ENCODE data around the gene HIPK1. TPM values are rescaled to one million over a fixed set of nuclear protein-coding genes. Genes with fewer than 3 reads are reported as not detected.

Gene HIPK1
- total RNA-seq, 1 experiment from 2014 or later = 40.1 TPM

GRCh38 chr1:113901191-113901590, 27.9 kb upstream of the HIPK1 start (continued):
- TF ChIP-seq MAX (IDR thresholded peaks at IDR 0.05) = no peak

DNA sequence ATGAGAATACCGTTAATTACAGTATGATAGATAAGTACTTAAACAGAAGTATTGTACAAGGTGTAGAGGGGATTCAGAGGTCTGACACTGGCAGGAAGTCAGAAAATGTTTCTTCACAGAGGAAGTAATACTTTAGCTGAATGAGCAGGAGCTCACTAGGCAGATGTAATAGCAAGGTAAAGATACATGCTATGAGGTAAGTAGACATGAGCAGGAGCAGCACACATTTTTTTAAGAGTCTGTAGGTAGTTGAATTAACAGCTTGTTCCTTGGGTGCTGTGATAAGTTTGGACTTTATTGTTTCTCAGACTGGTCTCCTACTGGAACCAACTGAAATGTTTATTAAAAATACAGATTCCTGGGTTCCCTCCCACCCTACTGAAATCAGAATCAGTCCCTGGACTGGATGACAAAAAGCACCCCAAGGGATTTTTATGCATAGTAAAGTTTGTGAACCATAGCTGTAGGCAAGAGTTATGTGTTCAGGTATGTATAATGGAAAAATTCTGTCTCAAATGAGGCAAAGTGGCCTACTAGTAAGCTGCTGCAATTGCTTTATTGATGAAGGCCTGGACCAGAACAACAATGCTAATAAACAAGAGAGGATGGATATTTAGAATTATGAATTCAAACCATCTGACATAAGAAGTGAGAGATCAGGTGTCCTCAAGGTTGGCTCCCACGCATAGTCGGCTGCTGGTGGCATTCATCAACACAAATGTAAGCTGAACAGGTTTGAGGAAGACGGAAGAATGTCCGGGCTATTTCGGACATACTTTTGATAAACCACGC, 25.4 kb upstream of the HIPK1 start:
- POLR2A ChIA-PET = interaction anchor here (0.7 to 3.4 kb wide), 2 partner anchors 21 to 26 kb away, joined by 4 to 24 read pairs; partner anchors contain the start of gene HIPK1
- intact Hi-C loops (cut with micrococcal nuclease) = loop anchor here (5.0 to 10.0 kb wide), 2 partner anchors 66 to 769 kb away; no protein-coding TSS in a partner anchor

More for the DNA sequence above, 25.4 kb upstream of the HIPK1 start:
- H3K27me3 ChIP-seq (ENCODE audit: insufficient read depth, low read length) = no peaks in the 10 kb centered on the region
- BruUV-seq (replicated peaks) = no TSS peak
- H2AFZ ChIP-seq (ENCODE audit: low read depth, low read length, poor library complexity, severe bottlenecking) = no peak overlapping the region
- ChIA-PET RAD21 (ENCODE audit: low non-redundant PET in 1 of 2, low total read pairs in 2 of 2, uncharacterized antibody in 2 of 2, unreplicated experiment in 2 of 2) (interaction anchor here in 1 of 2 experiments (0.7 kb wide), 1 partner anchor 48 kb away, joined by 3 read pairs; no protein-coding TSS in a partner anchor), CTCF (no interaction called here)
- H3K4me3 ChIP-seq (replicated peaks in 1 of 2; ENCODE audit: low read depth in 1 of 2, low read length in 2 of 2) = peak overlapping the region; percentile 99
- no peak for TF ChIP-seq YY1 (IDR thresholded peaks at IDR 0.05; ENCODE audit: extremely low read depth, insufficient replicate concordance, low read depth, low read length)
- TF ChIP-seq RAD21 (IDR thresholded peaks at IDR 0.05; ENCODE audit: low read depth) = no peak
- TF ChIP-seq ELF1 (IDR thresholded peaks at IDR 0.05; ENCODE audit: borderline replicate concordance, low read depth) = no peak
- TF ChIP-seq, protein P1, sequence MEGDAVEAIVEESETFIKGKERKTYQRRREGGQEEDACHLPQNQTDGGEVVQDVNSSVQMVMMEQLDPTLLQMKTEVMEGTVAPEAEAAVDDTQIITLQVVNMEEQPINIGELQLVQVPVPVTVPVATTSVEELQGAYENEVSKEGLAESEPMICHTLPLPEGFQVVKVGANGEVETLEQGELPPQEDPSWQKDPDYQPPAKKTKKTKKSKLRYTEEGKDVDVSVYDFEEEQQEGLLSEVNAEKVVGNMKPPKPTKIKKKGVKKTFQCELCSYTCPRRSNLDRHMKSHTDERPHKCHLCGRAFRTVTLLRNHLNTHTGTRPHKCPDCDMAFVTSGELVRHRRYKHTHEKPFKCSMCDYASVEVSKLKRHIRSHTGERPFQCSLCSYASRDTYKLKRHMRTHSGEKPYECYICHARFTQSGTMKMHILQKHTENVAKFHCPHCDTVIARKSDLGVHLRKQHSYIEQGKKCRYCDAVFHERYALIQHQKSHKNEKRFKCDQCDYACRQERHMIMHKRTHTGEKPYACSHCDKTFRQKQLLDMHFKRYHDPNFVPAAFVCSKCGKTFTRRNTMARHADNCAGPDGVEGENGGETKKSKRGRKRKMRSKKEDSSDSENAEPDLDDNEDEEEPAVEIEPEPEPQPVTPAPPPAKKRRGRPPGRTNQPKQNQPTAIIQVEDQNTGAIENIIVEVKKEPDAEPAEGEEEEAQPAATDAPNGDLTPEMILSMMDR (IDR thresholded peaks at IDR 0.05 in 2 of 3, conservative IDR thresholded peaks at IDR 0.05 in 1 of 3; ENCODE audit: borderline replicate concordance in 1 of 3, insufficient read depth in 1 of 3, low read depth in 2 of 3, low read length in 2 of 3) = no peak
- TF ChIP-seq EZH2phosphoT487 (IDR thresholded peaks at IDR 0.05; ENCODE audit: borderline replicate concordance) = no peak
- no peak for TF ChIP-seq EZH2 (IDR thresholded peaks at IDR 0.05)
- no peak for TF ChIP-seq JUND (IDR thresholded peaks at IDR 0.05)
- no peak for TF ChIP-seq FOSL1 (IDR thresholded peaks at IDR 0.05; ENCODE audit: low read depth)
- TF ChIP-seq TCF7L2 (IDR thresholded peaks at IDR 0.05; ENCODE audit: borderline replicate concordance, extremely low read depth, insufficient read depth, insufficient read length) = no peak
- no peak for TF ChIP-seq ZNF274 (IDR thresholded peaks at IDR 0.05; ENCODE audit: low read depth, low read length)
- no peak for TF ChIP-seq ZFX (IDR thresholded peaks at IDR 0.05)
- TF ChIP-seq SP1 (IDR thresholded peaks at IDR 0.05; ENCODE audit: low read depth) = no peak
- no peak for TF ChIP-seq SRF (IDR thresholded peaks at IDR 0.05; ENCODE audit: low read depth)
- H3K4me2 ChIP-seq (ENCODE audit: low read length) = peak overlapping the region; percentile 86
- peak overlapping the region; percentile 68 for H3K9ac ChIP-seq (ENCODE audit: low read length)
- no peaks in the 10 kb centered on the region for H3K9me3 ChIP-seq (ENCODE audit: control insufficient read depth in 1 of 2, insufficient read depth in 1 of 2, low read depth in 1 of 2, low read length in 2 of 2)
- peak overlapping the region; percentile 83; the same call in 1 of the 2 replicates for H3K27ac ChIP-seq (ENCODE audit: low read depth, low read length)
- H3K9me2 ChIP-seq (ENCODE audit: insufficient read depth) = no peaks in the 10 kb centered on the region
- peaks cover 26% of the 10 kb centered on the region for H3K79me2 ChIP-seq (ENCODE audit: insufficient read depth, low read length)
- peaks cover 6 to 8% of the 10 kb centered on the region in 2 experiments; a peak in 1 of 4 replicates for H3K36me3 ChIP-seq (ENCODE audit: control insufficient read depth in 1 of 2, insufficient read depth in 2 of 2, low read length in 2 of 2)
- ATAC-seq (no peak), DNase-seq (ENCODE audit: low read depth, low spot score) (no peak)
- H3K4me1 ChIP-seq (ENCODE audit: control insufficient read depth in 1 of 2, insufficient read depth in 2 of 2, low read length in 2 of 2) = peaks cover 4 to 15% of the 10 kb centered on the region in 2 experiments; a peak in 3 of 4 replicates
- H4K20me1 ChIP-seq (ENCODE audit: insufficient read depth) = no peaks in the 10 kb centered on the region
